Subcutaneous adipose tissue (tissue), 4 donors: ENCODE measurements around the gene MEGF9. TPM values are rescaled to one million over a fixed set of nuclear protein-coding genes. Genes with fewer than 3 reads are reported as not detected.

Experiments
- CTCF ChIP-seq: fragments of 450-650 bp; IDR thresholded peaks from one replicate; pipeline ENCODE4 v1.5.1; 2016; ENCODE audit warnings: low read depth, mild to moderate bottlenecking, control low read depth, antibody characterized with exemption, moderate library complexity
- total RNA-seq, 4 donors: library from RNA; depleted of rRNA; stranded (reverse); fragments of >200 nt; gene quantifications; one replicate each; pipeline ENCODE4 v1.1.0, GENCODE V29; 2016

Gene MEGF9
- total RNA-seq, 4 donors from 2014 or later: 33.7 to 55.1 (median 41.8) TPM

GRCh38 chr9:120677965-120678364, 36.3 kb downstream of the MEGF9 start:
- no peak for TF ChIP-seq CTCF

GRCh38 chr9:120676767-120677402, 37.4 kb downstream of the MEGF9 start:
- TF ChIP-seq CTCF: no peak

- TF ChIP-seq CTCF: no peak
Measured at GRCh38 chr9:120668399-120668798, 45.9 kb downstream of the MEGF9 start.

GRCh38 chr9:120663950-120664349, 50.3 kb downstream of the MEGF9 start:
- TF ChIP-seq CTCF: no peak

- TF ChIP-seq CTCF: no peak
Measured at GRCh38 chr9:120663380-120663779, 50.9 kb downstream of the MEGF9 start.

- no peak for TF ChIP-seq CTCF
Measured at GRCh38 chr9:120662513-120662912, 51.8 kb downstream of the MEGF9 start.

- no peak for TF ChIP-seq CTCF
Measured at GRCh38 chr9:120659676-120660075, 54.6 kb downstream of the MEGF9 start.
